Limb (tissue), 2 donors: ENCODE data around the gene OR5AN1.
"Not testable (repeated sequence)": the region's sequence is repeated elsewhere in the genome, so short reads cannot be mapped to it uniquely, and the experiment has no call there.

ENCODE experiments used
- DNase-seq, 2 donors: peaks; one replicate each; pipeline ENCODE4 v3.0.0-alpha.2; 2016; ENCODE audit errors: extremely low spot score in 2 of 2

Gene OR5AN1, protein sequence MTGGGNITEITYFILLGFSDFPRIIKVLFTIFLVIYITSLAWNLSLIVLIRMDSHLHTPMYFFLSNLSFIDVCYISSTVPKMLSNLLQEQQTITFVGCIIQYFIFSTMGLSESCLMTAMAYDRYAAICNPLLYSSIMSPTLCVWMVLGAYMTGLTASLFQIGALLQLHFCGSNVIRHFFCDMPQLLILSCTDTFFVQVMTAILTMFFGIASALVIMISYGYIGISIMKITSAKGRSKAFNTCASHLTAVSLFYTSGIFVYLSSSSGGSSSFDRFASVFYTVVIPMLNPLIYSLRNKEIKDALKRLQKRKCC

DNA sequence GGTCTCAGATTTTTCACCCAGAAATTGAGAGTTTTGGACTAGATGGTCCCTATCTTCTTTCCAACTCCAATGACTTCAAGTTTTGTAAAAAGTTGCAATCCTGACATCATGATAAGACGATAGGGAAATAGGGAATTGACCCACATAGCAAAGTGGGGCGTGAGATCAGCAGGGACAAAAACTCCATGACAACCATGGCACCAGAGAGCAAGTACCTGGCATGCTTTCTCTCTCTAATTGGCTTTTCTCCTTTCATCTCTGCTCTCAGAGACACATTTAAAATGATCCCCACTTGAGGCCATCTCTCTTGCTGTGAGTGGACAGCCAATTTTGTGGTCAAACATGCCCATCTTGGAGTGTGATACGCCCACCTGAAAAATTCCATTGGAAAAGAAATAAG is at the start of gene OR5AN1:
TSS of gene OR5AN1 (plus strand) at position 301 of the 400 bp plus-strand sequence. CDS start 5,564 bp downstream, outside the sequence.
- DNase-seq = no peak

- DNase-seq = no peak
Observed at GRCh38 chr11:59335001-59335400, 23.7 kb upstream of the OR5AN1 start.

- DNase-seq = no peak
Observed at GRCh38 chr11:59336176-59336575, 22.5 kb upstream of the OR5AN1 start.

- DNase-seq = no peak
Observed at GRCh38 chr11:59336931-59337330, 21.8 kb upstream of the OR5AN1 start.

- not testable (repeated sequence) for DNase-seq
Observed at GRCh38 chr11:59349657-59350056, 9.0 kb upstream of the OR5AN1 start.

DNA sequence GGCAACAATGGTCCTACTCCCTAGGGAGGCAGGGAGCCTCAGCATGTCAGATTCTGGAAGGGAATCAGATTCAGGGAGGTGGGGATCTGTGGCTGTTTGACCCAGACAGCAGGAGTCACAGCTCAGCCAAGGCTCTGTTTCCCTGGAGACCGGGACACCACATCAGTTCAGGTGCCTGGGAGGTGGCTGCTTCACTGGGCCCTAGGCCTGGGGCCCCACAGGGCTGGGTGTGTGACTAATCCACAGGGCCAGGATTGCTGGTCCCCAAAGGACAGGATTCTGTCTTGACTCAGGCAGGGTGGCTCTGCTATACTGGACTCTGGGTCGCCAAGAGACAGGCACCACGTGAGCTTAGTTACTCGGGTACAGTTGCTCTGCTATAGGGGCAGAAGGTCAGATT is 3.5 kb upstream of the OR5AN1 start:
- DNase-seq = no peak

GRCh38 chr11:59356561-59356960 is 2.1 kb upstream of the OR5AN1 start:
- DNase-seq = no peak

GRCh38 chr11:59358020-59358419 is 675 bp upstream of the OR5AN1 start:
- DNase-seq = no peak

DNA sequence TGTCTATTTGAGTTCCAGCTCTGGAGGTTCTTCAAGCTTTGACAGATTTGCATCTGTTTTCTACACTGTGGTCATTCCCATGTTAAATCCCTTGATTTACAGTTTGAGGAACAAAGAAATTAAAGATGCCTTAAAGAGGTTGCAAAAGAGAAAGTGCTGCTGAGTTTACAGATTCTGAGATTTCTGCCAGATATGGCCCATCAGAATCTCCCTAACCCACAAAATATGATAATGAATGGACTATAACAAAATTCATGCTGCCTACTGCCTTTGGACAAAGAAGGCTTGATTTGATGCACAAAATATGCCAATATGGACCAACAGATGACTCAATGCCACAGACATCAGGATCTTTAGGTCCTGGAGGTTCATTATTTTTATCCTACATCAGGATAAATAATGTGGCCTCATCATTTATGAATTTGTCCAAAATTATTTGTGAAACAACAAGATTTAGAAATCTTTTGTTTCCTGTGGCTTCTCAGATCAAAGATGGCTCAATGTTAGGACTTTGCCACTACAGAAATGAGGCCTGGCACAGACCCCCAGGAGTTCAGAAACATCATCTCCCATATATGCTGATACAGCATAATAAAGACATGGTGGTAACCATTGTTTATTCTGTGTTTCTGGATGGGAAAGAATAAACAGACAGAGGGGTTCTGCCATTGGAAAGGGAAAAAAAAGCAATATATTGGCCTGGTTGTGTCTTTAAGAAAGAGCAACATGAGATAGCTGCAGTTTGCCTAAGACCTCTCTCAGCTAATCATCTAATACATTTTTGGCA is 6.7 kb downstream of the OR5AN1 start:
- no peak for DNase-seq

DNA sequence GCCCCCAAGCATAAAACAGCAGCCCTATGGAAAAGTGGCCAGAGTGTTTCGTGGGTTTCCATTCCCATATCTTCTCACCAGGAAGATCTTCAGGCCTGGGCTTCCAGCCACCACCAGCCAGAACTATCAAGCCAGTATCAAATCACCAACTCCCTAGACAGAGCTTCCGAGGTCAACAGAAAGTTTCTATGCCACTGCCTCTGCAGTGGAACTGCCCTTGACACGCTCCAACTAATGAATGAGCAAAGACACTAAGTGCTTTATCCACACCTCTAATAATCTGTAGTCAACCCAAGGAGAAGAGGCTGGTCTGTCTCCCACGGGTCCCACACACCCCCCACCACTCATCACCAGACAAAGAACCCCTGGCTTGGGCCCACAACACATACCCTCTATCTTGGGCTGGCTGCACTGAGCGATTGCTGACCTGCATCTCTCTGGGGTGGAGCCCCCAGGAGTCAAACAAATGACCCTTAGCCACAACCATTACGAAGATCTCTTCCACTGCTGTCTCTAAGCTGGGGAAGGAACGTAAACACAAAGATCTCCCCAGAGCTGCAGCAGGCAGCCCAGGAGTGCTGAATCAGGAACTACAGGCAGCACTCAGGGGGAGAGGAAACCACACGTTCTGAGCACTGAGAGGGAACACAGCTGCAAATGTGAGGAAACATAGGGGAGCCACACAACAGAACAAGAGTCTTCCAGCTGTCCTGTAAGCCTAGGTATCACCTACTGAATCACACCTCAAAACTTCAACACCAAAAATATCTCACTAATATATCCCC is 9.7 kb downstream of the OR5AN1 start:
- DNase-seq = no peak

GRCh38 chr11:59372324-59372723 is 13.6 kb downstream of the OR5AN1 start:
- not testable (repeated sequence) for DNase-seq

DNA sequence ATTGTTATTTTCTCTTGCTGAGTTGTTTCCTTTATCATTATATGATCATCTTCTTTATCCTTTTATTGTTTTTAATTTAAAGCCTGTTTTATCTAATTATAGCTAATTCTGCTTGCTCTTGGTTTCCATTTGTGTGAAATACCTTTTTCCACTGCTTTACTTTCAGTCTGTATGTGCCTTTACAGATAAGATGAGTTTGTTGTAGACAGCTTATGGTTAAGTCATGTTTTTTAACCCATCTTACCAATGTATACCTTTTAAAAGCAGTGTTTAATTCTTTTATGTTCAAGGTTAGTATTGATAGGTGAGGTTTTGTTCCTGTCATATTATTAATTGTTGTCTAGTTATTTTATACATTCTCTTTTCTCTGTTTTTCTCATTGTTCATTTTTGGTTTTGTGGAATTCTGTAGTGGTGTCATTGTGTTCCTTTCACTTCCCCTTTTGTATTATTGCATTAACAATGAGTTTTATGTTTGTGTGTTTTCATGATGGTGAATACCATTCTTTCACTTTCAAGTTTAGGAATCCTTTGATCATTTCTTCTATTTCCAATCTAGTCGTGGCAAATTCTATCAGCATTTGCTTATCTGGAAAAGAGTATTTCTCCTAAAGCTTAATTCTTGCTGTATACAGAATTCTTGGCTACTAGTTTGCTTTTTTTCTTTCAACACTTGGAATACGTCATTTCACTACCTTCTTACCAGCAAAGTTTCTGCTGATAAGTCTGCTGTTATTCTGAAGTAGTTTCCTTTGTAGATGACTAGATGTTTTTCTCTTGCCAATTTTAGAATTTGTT is 21.8 kb downstream of the OR5AN1 start:
- no peak for DNase-seq

DNA sequence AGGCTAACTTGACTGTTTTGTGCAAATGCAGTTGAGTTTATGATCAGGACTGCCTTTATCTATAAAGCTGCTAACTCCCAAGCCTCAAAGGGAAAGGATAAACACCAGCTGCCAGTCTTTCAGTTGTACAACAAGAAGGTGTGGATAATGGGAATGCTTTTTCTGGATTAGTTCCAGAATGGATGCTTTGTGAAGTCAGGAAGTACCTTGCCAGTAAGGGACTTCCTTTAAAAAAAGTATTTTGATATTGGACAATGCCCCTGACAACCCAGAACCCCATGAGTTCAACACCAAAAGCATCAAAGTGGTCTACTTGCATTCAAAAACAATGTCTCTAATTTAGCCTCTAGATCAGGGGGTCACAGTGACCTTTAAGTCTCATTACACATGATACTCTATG is 35.5 kb downstream of the OR5AN1 start:
- DNase-seq = no peak

DNA sequence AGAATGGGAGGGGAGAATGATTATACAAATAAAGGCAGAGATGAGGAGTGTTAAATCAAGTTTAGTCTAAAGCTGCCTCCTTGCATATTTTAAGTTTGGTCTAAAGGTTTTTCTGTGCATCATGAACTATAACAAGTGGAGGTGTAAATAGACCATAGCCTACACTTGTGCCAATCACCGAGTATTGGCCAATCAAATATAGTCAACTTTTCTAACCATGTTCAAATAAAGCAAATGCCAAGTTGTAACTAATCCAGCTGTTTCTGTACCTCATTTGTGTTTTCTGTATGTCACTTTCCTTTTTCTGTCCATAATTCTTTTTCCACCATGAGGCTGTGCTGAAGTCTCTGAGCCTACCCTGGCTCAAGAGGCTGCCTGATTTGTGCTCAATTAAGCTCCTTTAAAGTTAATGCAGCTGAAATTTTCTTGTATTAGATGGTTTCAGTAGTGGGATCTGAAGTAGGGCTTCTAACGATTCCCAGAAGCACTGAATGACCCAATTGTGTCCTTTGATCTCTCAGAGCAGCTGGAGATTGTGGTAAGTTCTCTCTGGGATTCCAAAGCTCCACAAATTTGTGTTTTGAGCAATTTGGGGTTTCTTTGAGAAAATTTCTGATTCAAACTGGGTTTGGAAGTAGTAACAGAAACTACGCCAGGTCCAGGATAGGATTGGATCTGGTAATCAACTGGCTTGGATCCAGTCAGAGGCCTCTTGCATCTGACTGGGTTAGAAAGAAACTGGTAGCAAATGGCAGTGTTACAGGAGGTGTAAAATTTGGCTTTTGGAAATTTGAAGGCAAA is 42.0 kb downstream of the OR5AN1 start:
- DNase-seq = no peak

DNA sequence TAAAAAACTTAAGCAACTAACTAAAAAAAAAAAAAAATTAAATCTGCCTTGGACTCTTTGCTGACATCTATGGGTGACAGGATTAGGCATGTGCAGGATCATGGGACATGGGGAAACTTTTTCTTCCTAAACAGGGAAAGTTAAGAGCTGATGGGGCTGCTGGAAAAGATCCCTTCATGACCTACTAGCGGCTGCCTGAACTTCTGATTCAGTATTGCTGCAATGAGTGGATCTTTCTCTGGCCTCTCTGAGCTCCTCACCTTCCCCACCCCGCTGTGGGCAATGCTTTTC is 42.5 kb downstream of the OR5AN1 start:
- DNase-seq = no peak

DNA sequence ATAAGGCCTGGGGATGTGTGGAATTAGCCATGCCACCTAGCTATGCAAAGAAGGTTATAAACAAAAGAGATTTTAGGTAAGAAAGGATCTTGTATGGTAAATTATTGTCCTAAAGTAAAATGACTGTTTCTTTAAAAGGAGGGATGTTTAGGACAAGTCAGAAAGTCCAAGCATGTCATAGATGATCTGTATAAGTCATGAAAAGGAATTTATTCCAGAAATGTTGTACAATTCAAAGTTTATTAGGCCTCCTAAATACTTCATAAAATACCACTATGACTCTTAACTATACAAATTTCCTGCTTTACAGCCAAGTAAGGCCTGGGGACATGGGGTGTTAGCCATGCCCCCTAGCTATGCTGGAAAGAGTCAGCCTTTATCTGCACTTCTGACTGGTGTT is 44.9 kb downstream of the OR5AN1 start:
- DNase-seq = no peak

GRCh38 chr11:59413646-59414045 is 55.0 kb downstream of the OR5AN1 start:
- no peak for DNase-seq

- no peak for DNase-seq
Observed at GRCh38 chr11:59415111-59415510, 56.4 kb downstream of the OR5AN1 start.

- DNase-seq = no peak
Observed at GRCh38 chr11:59416613-59417012, 57.9 kb downstream of the OR5AN1 start.

DNA sequence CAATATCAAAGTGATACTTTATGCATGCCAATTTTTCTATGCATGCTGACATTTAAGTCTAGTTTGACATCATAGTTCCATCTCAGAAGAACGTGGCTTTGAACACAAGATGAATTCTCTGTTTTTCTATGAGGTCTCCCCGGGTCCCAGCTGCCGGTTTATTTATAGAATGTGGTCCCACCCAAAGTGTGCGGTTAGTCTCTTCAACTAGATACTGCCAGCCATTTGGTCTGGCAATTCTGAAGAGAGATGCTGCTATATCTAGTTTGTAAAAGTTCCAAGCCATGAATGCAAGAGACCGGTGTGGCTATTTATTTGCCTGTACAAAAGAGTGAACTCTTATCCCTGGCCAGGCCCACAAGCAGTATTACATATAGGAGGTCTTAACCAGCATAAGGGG is 58.3 kb downstream of the OR5AN1 start:
- DNase-seq = no peak

- no peak for DNase-seq
Observed at GRCh38 chr11:59418156-59418555, 59.5 kb downstream of the OR5AN1 start.
